CD4-positive, alpha-beta T cell treated with Interleukin-15 for 1 hour (primary cell): Measurements from ENCODE around the gene TKTL2.

ENCODE experiments used
- DNase-seq: peaks from one replicate; pipeline ENCODE4 v3.0.0-alpha.2; 2020

TKTL2 gene

DNA sequence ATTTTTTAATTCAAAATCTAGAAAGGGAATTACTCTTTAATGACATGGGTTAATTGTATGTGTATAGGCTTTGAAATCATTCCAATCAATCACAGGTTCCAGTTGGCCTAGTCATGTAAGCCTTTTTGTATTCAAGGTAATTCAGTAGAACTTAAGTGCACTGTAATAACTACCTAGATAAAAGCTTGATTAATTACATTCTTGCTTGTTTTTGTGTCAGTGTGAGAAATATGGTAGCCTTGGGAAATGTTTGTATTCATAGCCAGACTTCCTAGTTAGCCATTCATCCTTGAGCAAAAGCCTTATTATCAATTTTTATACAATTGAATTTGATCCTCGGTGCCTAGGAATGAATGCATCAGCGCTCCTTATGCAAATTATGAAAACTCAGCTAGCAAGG, 33.5 kb downstream of the TKTL2 start:
- no peak for DNase-seq
